Lower leg skin (tissue), 4 donors: ENCODE data around the gene PTCSC3. TPM values are rescaled to one million over a fixed set of nuclear protein-coding genes. Genes with fewer than 3 reads are reported as not detected.
"Not testable (repeated sequence)": the region's sequence is repeated elsewhere in the genome, so short reads cannot be mapped to it uniquely, and the experiment has no call there.

Experiments used
- DNase-seq, 2 donors: peaks; one replicate each; pipeline ENCODE4 v3.0.0-alpha.2; 2019; ENCODE audit warnings: low spot score in 2 of 2
- H3K4me3 ChIP-seq: fragments of 200-600 bp; sonication (generic); 2 replicates; pipeline ENCODE4 v1.5.1; 2017; ENCODE audit warnings: mild to moderate bottlenecking, low read depth; ENCODE audit not compliant: poor library complexity, severe bottlenecking
- CTCF ChIP-seq, 3 donors: fragments of 450-650 bp; IDR thresholded peaks; one replicate each; pipeline ENCODE4 v1.5.1; 2016; ENCODE audit warnings: antibody characterized with exemption in 3 of 3, mild to moderate bottlenecking in 3 of 3, moderate library complexity in 2 of 3
- POLR2A ChIP-seq, 2 donors: fragments of 450-650 bp; IDR thresholded peaks; one replicate each; pipeline ENCODE4 v1.6.1; 2016 to 2017; ENCODE audit warnings: antibody characterized with exemption in 2 of 2, mild to moderate bottlenecking in 1 of 2, moderate library complexity in 1 of 2
- WGBS, 2 donors: methylation state at CpG; one replicate each; pipeline ENCODE4 v1.1.5; 2018; 5-methylcytosine and 5-hydroxymethylcytosine counted together
- intact Hi-C: fragments of 100-400 bp; cut with DNase I; formaldehyde crosslinking; loops from one replicate; pipeline ENCODE4 v1.15.0; 2023; ENCODE audit warnings: low total_unique reads
- total RNA-seq, 4 donors: library from RNA; depleted of rRNA; stranded (reverse); fragments of >200 nt; gene quantifications; one replicate each; pipeline ENCODE4 v1.1.0, GENCODE V29; 2016

PTCSC3 gene
- total RNA-seq, 4 donors from 2014 or later, result not detected

GRCh38 chr14:36113341-36113740 lies 63.2 kb downstream of the PTCSC3 start:
- WGBS, 2 donors, result 61 to 64% methylated on average over 4 of the region's 4 CpGs
- TF ChIP-seq CTCF (IDR thresholded peaks at IDR 0.05) (no peak), POLR2A (IDR thresholded peaks at IDR 0.05) (no peak)
- no peak overlapping the region for H3K4me3 ChIP-seq
- DNase-seq, result no peak
- intact Hi-C loops, result no loop called here

GRCh38 chr14:36111822-36112583 lies 64.5 kb downstream of the PTCSC3 start:
- DNase-seq, result no peak
- 80% methylated on average over 3 of the region's 3 CpGs for WGBS, 2 donors
- intact Hi-C loops, result no loop called here
- no peak for TF ChIP-seq CTCF (IDR thresholded peaks at IDR 0.05)
- no peak for TF ChIP-seq POLR2A (IDR thresholded peaks at IDR 0.05)
- no peak overlapping the region for H3K4me3 ChIP-seq

GRCh38 chr14:36105401-36105800 lies 71.1 kb downstream of the PTCSC3 start:
- no peak for DNase-seq
- 0 to 21% methylated on average over 1 of the region's 1 CpG for WGBS, 2 donors
- intact Hi-C loops, result no loop called here
- TF ChIP-seq CTCF (IDR thresholded peaks at IDR 0.05) (no peak), POLR2A (IDR thresholded peaks at IDR 0.05) (no peak)
- H3K4me3 ChIP-seq, result no peak overlapping the region

- intact Hi-C loops, DNase-seq, H3K4me3 ChIP-seq: not testable (repeated sequence)
- WGBS, 2 donors, result 73 to 86% methylated on average over 7 of the region's 7 CpGs
These were observed 72.3 kb downstream of the PTCSC3 start for GRCh38 chr14:36104258-36104657.

- intact Hi-C loops, result no loop called here
- 89% methylated on average over 4 of the region's 4 CpGs for WGBS, 2 donors
- no peak overlapping the region for H3K4me3 ChIP-seq
- no peak for TF ChIP-seq CTCF (IDR thresholded peaks at IDR 0.05)
- no peak for TF ChIP-seq POLR2A (IDR thresholded peaks at IDR 0.05)
- DNase-seq, result no peak
These were observed 76.9 kb downstream of the PTCSC3 start for GRCh38 chr14:36099619-36100018.

GRCh38 chr14:36097356-36097755 lies 79.2 kb downstream of the PTCSC3 start:
- TF ChIP-seq POLR2A (IDR thresholded peaks at IDR 0.05) (no peak), CTCF (IDR thresholded peaks at IDR 0.05) (no peak)
- 75 to 76% methylated on average over 1 of the region's 1 CpG for WGBS, 2 donors
- no peak for DNase-seq

More at GRCh38 chr14:36097356-36097755, 79.2 kb downstream of the PTCSC3 start:
- no peak overlapping the region for H3K4me3 ChIP-seq
- intact Hi-C loops, result no loop called here
